HG03342 (cell line): ENCODE measurements around the gene SCG5.

Experiments used
- ATAC-seq: cut with Tn5 transposase; IDR thresholded peaks from one replicate; pipeline ENCODE4 v1.9.1; 2021; ENCODE audit warnings: mild to moderate bottlenecking, moderate library complexity; ENCODE audit not compliant: unreplicated experiment

The SCG5 gene

GRCh38 chr15:32657941-32658340 lies 16.4 kb downstream of the SCG5 start:
- ATAC-seq = no peak

- no peak for ATAC-seq
Observed at GRCh38 chr15:32659340-32660155, 18.0 kb downstream of the SCG5 start.

- ATAC-seq = no peak
Observed at GRCh38 chr15:32663671-32664070, 22.2 kb downstream of the SCG5 start.

- ATAC-seq = no peak
Observed at GRCh38 chr15:32664796-32665195, 23.3 kb downstream of the SCG5 start.

- no peak for ATAC-seq
Observed at GRCh38 chr15:32667321-32667720, 25.8 kb downstream of the SCG5 start.

- ATAC-seq = no peak
Observed at GRCh38 chr15:32668942-32669341, 27.4 kb downstream of the SCG5 start.

- no peak for ATAC-seq
Observed at GRCh38 chr15:32669896-32670611, 28.5 kb downstream of the SCG5 start.

- ATAC-seq = no peak
Observed at GRCh38 chr15:32670623-32671022, 29.1 kb downstream of the SCG5 start.

GRCh38 chr15:32671339-32672325 lies 30.1 kb downstream of the SCG5 start:
- no peak for ATAC-seq

- no peak for ATAC-seq
Observed at GRCh38 chr15:32674681-32675080, 33.2 kb downstream of the SCG5 start.

- ATAC-seq = no peak
Observed at GRCh38 chr15:32675466-32675865, 34.0 kb downstream of the SCG5 start.

- ATAC-seq = no peak
Observed at GRCh38 chr15:32676169-32676568, 34.7 kb downstream of the SCG5 start.

- no peak for ATAC-seq
Observed at GRCh38 chr15:32677238-32677750, 35.8 kb downstream of the SCG5 start.

- no peak for ATAC-seq
Observed at GRCh38 chr15:32679298-32679690, 37.8 kb downstream of the SCG5 start.

- ATAC-seq = no peak
Observed at GRCh38 chr15:32682569-32682968, 41.1 kb downstream of the SCG5 start.

- ATAC-seq = no peak
Observed at GRCh38 chr15:32682977-32683630, 41.6 kb downstream of the SCG5 start.

GRCh38 chr15:32683906-32684584 lies 42.5 kb downstream of the SCG5 start:
- no peak for ATAC-seq

- no peak for ATAC-seq
Observed at GRCh38 chr15:32685576-32685975, 44.1 kb downstream of the SCG5 start.

- no peak for ATAC-seq
Observed at GRCh38 chr15:32687556-32687955, 46.0 kb downstream of the SCG5 start.

GRCh38 chr15:32688151-32688639 lies 46.7 kb downstream of the SCG5 start:
- ATAC-seq = no peak
